Measurements from ENCODE around the gene VPS13D.

VPS13D gene

GRCh38 chr1:12491656-12492055, 261.8 kb downstream of the VPS13D start:
- DNase-seq (ENCODE audit: low read depth): no peak

GRCh38 chr1:12495725-12496124, 265.9 kb downstream of the VPS13D start:
- no peak for DNase-seq (ENCODE audit: low read depth)

GRCh38 chr1:12496154-12496961, 266.5 kb downstream of the VPS13D start:
- DNase-seq (ENCODE audit: low read depth): no peak

GRCh38 chr1:12499539-12500240, 269.9 kb downstream of the VPS13D start:
- no peak for DNase-seq (ENCODE audit: low read depth)

- DNase-seq (ENCODE audit: low read depth): no peak
These were observed 271.8 kb downstream of the VPS13D start for GRCh38 chr1:12501661-12502060.

- no peak for DNase-seq (ENCODE audit: low read depth)
These were observed 272.7 kb downstream of the VPS13D start for GRCh38 chr1:12502336-12503109.

GRCh38 chr1:12503709-12504108, 273.9 kb downstream of the VPS13D start:
- no peak for DNase-seq (ENCODE audit: low read depth)

- DNase-seq (ENCODE audit: low read depth): no peak
These were observed 274.8 kb downstream of the VPS13D start for GRCh38 chr1:12504601-12505000.

GRCh38 chr1:12505231-12505630, 275.4 kb downstream of the VPS13D start:
- DNase-seq (ENCODE audit: low read depth): no peak

- DNase-seq (ENCODE audit: low read depth): no peak
These were observed 275.9 kb downstream of the VPS13D start for GRCh38 chr1:12505639-12506280.

- DNase-seq (ENCODE audit: low read depth): no peak
These were observed 276.8 kb downstream of the VPS13D start for GRCh38 chr1:12506281-12507280.

GRCh38 chr1:12507631-12508030, 277.8 kb downstream of the VPS13D start:
- no peak for DNase-seq (ENCODE audit: low read depth)

- no peak for DNase-seq (ENCODE audit: low read depth)
These were observed 279.0 kb downstream of the VPS13D start for GRCh38 chr1:12508849-12509248.

- DNase-seq (ENCODE audit: low read depth): no peak
These were observed 281.3 kb downstream of the VPS13D start for GRCh38 chr1:12511128-12511484.

GRCh38 chr1:12511516-12512468, 282.0 kb downstream of the VPS13D start:
- DNase-seq (ENCODE audit: low read depth): no peak

GRCh38 chr1:12513181-12513580, 283.4 kb downstream of the VPS13D start:
- no peak for DNase-seq (ENCODE audit: low read depth)

- no peak for DNase-seq (ENCODE audit: low read depth)
These were observed 284.8 kb downstream of the VPS13D start for GRCh38 chr1:12514590-12514989.

GRCh38 chr1:12515234-12515633, 285.4 kb downstream of the VPS13D start:
- DNase-seq (ENCODE audit: low read depth): no peak

- DNase-seq (ENCODE audit: low read depth): no peak
These were observed 286.9 kb downstream of the VPS13D start for GRCh38 chr1:12516741-12517140.
